DND-41 (cell line): ENCODE results near the gene COG2.
"Not testable (repeated sequence)": the region's sequence is repeated elsewhere in the genome, so short reads cannot be mapped to it uniquely, and the experiment has no call there.

ENCODE experiments used
- ATAC-seq: fragments of 200-7000 bp; cut with Tn5 transposase; 3 replicates; pipeline ENCODE4 v1.9.1; 2021; ENCODE audit warnings: low read depth; ENCODE audit not compliant: insufficient read depth
- DNase-seq: peaks from one replicate; pipeline ENCODE4 v3.0.0-alpha.2; 2020
- H2AFZ ChIP-seq: 2 replicates; pipeline ENCODE4 v1.6.0; 2012; ENCODE audit warnings: low read depth, low read length
- H3K27ac ChIP-seq: 2 replicates; pipeline ENCODE4 v1.5.1; 2012; ENCODE audit warnings: low read length, inconsistent platforms
- H3K27me3 ChIP-seq: fragments of 200-600 bp; sonication (generic); 2 replicates; pipeline ENCODE4 v1.6.0; 2012; ENCODE audit warnings: low read length, mild to moderate bottlenecking, inconsistent platforms; ENCODE audit not compliant: insufficient read depth, poor library complexity
- H3K36me3 ChIP-seq: 2 replicates; pipeline ENCODE4 v1.5.1; 2012; ENCODE audit warnings: low read length, inconsistent platforms; ENCODE audit not compliant: insufficient read depth
- H3K4me1 ChIP-seq: 2 replicates; pipeline ENCODE4 v1.5.1; 2012; ENCODE audit warnings: mild to moderate bottlenecking, low read length; ENCODE audit not compliant: insufficient read depth
- H3K4me2 ChIP-seq: 2 replicates; pipeline ENCODE4 v1.6.0; 2012; ENCODE audit warnings: mild to moderate bottlenecking, moderate library complexity, low read length, inconsistent platforms; ENCODE audit not compliant: insufficient read depth
- H3K4me3 ChIP-seq, 2 experiments: fragments of 200-600 bp in 1 of 2; shearing (Covaris generic) in 1 of 2; 2 replicates each; pipeline ENCODE4 v1.5.1; 2012 to 2016; ENCODE audit warnings: inconsistent platforms in 2 of 2, low read length in 2 of 2, mild to moderate bottlenecking in 2 of 2, low read depth in 1 of 2, moderate library complexity in 1 of 2
- H3K79me2 ChIP-seq: 2 replicates; pipeline ENCODE4 v1.6.0; 2012; ENCODE audit warnings: low read length, inconsistent platforms; ENCODE audit not compliant: insufficient read depth
- H3K9ac ChIP-seq: 2 replicates; pipeline ENCODE4 v1.6.0; 2012; ENCODE audit warnings: low read depth, mild to moderate bottlenecking, inconsistent platforms, low read length, moderate library complexity
- H3K9me3 ChIP-seq: 2 replicates; pipeline ENCODE4 v1.5.1; 2012; ENCODE audit warnings: low read length, moderate library complexity, mild to moderate bottlenecking, inconsistent platforms; ENCODE audit not compliant: insufficient read depth, severe bottlenecking
- H4K20me1 ChIP-seq: 2 replicates; pipeline ENCODE4 v1.6.0; 2012; ENCODE audit warnings: low read length; ENCODE audit not compliant: insufficient read depth
- EZH2 ChIP-seq: IDR thresholded peaks from 3 replicates; pipeline ENCODE4 v1.6.1; 2012; ENCODE audit warnings: borderline replicate concordance, low read depth, mild to moderate bottlenecking, moderate library complexity, low read length, inconsistent platforms; ENCODE audit not compliant: severe bottlenecking
- TF ChIP-seq, protein P1 (sequence below): IDR thresholded peaks from 2 replicates; pipeline ENCODE4 v1.5.1; 2012; ENCODE audit warnings: borderline replicate concordance, low read length, moderate library complexity, mild to moderate bottlenecking; ENCODE audit not compliant: poor library complexity, severe bottlenecking; ENCODE audit errors: extremely low read depth

The COG2 gene

DNA sequence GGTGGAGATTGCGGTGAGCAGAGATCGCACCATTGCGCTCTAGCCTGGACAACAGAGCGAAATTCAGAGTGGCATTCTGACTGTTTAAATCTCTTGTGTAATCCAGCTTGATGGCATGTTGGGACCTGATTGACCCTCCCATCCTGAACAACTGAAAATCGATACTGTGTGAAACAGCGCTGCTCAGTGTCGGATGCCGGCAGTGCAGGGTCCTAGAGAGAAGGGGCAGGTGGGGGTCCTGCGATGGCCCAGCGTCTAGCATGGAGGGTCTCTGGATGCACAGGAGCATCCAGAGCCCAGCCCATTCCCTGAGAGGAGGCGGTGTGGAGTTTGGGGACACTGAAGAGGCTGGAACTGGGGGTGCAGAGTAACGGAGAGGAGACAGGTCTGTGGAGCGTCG, 55.8 kb downstream of the COG2 start:
- no peak overlapping the region for H3K9ac ChIP-seq

DNA sequence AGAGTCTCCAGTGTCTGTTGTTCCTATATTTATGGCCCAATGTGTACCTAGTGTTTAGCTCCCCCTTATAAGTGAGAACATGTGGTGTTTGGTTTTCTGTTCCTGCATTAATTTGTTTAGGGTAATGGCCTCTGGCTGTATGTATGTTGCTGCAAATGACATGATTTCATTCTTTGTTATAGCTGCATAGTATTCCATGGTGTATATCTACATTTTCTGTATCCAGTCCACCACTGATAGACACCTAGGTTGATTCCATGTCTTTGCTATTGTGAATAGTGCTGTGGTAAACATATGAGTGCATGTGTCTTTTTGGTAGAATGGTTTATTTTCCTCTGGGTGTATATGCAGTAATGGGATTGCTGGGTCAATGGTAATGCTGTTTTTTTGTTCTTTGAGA, 56.7 kb downstream of the COG2 start:
- H3K4me1 ChIP-seq, H3K27ac ChIP-seq, H4K20me1 ChIP-seq, ATAC-seq, H3K9ac ChIP-seq, H3K4me3 ChIP-seq, DNase-seq, H3K9me3 ChIP-seq, H2AFZ ChIP-seq, H3K36me3 ChIP-seq, H3K4me2 ChIP-seq, H3K79me2 ChIP-seq: not testable (repeated sequence)
- H3K27me3 ChIP-seq = peaks cover 13% of the 10 kb centered on the region

More for the DNA sequence above, 55.8 kb downstream of the COG2 start:
- Histone ChIP-seq H2AFZ (no peak overlapping the region), H3K27me3 (peaks cover 13% of the 10 kb centered on the region), H3K4me1 (no peaks in the 10 kb centered on the region), H3K27ac (no peak overlapping the region), H3K4me3 (no peak overlapping the region), H4K20me1 (no peaks in the 10 kb centered on the region), H3K36me3 (peaks cover 14% of the 10 kb centered on the region), H3K79me2 (no peaks in the 10 kb centered on the region), H3K4me2 (no peak overlapping the region), H3K9me3 (no peaks in the 10 kb centered on the region)
- DNase-seq (no peak), ATAC-seq (no peak)
- no peak for TF ChIP-seq EZH2
- TF ChIP-seq, protein P1, sequence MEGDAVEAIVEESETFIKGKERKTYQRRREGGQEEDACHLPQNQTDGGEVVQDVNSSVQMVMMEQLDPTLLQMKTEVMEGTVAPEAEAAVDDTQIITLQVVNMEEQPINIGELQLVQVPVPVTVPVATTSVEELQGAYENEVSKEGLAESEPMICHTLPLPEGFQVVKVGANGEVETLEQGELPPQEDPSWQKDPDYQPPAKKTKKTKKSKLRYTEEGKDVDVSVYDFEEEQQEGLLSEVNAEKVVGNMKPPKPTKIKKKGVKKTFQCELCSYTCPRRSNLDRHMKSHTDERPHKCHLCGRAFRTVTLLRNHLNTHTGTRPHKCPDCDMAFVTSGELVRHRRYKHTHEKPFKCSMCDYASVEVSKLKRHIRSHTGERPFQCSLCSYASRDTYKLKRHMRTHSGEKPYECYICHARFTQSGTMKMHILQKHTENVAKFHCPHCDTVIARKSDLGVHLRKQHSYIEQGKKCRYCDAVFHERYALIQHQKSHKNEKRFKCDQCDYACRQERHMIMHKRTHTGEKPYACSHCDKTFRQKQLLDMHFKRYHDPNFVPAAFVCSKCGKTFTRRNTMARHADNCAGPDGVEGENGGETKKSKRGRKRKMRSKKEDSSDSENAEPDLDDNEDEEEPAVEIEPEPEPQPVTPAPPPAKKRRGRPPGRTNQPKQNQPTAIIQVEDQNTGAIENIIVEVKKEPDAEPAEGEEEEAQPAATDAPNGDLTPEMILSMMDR = peak; percentile 18

DNA sequence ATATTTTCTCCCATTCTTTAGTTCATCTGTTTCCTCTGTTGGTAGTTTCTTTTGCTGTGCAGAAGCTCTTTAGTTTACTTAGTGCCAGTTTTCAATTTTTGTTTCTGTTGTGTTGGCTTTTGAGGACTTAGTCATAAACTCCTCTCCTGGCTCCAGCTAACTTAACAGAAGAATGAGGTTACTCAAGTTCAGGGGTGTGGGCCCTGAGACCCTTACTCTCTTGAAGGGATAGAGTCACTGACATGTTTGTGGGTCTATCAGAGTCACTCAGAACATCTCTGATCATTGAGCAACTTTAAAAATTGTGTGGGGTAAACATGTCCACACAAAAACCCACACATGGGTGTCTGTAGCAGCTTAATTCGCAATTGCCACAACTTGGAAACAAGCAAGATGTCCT, 57.4 kb downstream of the COG2 start:
- H3K27me3 ChIP-seq = peaks cover 13% of the 10 kb centered on the region
- H3K9me3 ChIP-seq = no peaks in the 10 kb centered on the region
- H3K27ac ChIP-seq = no peak overlapping the region
- TF ChIP-seq, protein P1 = no peak
- H4K20me1 ChIP-seq = no peaks in the 10 kb centered on the region
- no peaks in the 10 kb centered on the region for H3K4me1 ChIP-seq
- H2AFZ ChIP-seq = no peak overlapping the region
- H3K79me2 ChIP-seq = no peaks in the 10 kb centered on the region
- DNase-seq (no peak), ATAC-seq (no peak)
- H3K9ac ChIP-seq = no peak overlapping the region
- no peak overlapping the region for H3K4me3 ChIP-seq
- H3K4me2 ChIP-seq = no peak overlapping the region
- H3K36me3 ChIP-seq = no peaks in the 10 kb centered on the region

DNA sequence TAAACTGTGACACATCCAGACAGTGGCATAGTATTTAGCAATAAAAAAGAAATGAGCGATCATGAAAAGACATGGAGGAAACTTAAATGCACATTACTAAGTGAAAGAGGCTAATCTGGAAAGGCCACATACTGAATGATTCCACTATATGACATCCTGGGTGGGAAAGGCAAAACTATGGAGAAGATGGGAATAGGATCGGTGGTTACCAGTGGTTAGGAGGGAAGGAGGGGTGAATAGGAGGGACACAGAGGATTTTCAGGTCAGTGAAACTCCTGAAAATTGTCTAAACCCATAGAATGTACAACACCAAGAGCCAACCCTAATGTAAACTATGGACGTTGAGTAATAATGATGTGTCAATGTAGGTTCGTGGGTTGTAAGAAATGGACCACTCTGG, 57.9 kb downstream of the COG2 start:
- ATAC-seq (no peak), DNase-seq (no peak)
- Histone ChIP-seq H3K36me3 (no peaks in the 10 kb centered on the region), H3K27me3 (peaks cover 13% of the 10 kb centered on the region), H3K9me3 (no peaks in the 10 kb centered on the region), H3K4me2 (no peak overlapping the region), H3K4me1 (no peaks in the 10 kb centered on the region), H3K27ac (no peak overlapping the region), H3K79me2 (no peaks in the 10 kb centered on the region), H4K20me1 (no peaks in the 10 kb centered on the region), H3K9ac (no peak overlapping the region), H2AFZ (no peak overlapping the region), H3K4me3 (no peak overlapping the region)
- TF ChIP-seq, protein P1 = no peak
- TF ChIP-seq EZH2 = no peak
